ENCODE data around the gene TOPBP1.
A peak's percentile ranks its signal among the peaks of the same experiment; 100 is the strongest.
"Not testable (repeated sequence)": the region's sequence is repeated elsewhere in the genome, so short reads cannot be mapped to it uniquely, and the experiment has no call there.

The TOPBP1 gene

DNA sequence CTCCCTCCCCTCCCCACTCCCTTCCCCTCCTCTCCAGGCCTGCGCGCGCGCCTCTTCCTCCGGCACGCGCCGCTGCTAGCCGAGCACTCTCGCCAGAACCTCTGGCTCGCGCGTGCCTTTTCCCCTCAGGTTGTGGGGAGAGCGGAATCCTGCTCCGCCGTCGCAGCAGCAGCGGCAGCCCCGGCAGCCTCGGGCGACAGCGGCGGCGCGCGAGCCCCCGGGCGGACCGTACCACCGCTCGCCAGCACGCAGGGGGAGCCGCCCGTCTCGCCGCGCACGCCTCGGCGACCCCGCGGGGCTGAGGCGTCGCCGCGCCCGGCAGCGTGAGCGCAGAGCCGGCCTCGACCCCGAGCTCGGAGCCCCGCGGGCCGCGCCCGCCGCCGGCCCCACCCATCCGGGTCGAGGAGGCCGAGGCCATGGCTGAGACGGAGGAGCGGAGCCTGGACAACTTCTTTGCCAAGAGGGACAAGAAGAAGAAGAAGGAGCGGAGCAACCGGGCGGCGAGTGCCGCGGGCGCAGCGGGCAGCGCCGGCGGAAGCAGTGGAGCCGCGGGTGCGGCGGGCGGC, 88.0 kb downstream of the TOPBP1 start, which contains the start of gene CDV3:
Gene CDV3 (plus strand): TSS at position 58 of the 566 bp plus-strand sequence. CDS start 359 bp downstream, at position 417.
- no peak for DNase-seq (ENCODE audit: extremely low read depth in 1 of 2, low read depth in 1 of 2)

DNA sequence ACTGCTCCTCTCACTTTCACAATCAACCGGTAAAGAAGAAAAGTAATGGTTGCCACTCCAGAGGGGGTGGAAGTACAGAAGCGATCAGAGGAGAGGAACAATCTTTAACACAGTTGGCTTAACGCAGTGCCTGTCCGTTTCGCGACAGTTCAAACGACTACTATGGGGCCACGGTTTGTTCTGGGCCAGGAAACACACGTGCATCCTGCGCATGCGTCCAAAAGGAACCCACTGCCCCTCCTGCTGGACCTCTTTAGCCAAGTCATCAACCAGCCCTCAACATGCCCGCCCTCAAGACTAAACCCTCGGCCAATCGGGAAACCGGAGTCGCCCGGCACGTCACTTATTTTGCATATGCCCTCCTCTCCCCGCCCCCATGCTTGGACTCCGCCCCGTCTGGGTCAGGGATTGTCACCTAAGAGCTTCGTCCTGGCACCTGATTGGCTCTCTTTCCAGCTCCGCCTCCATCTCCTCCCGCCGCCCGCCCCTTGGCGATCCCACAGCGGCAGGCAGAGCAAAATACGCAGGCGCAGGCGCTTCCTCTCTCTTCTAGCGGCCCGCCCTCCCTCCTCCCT, 88.6 kb downstream of the TOPBP1 start:
- DNase-seq (ENCODE audit: extremely low read depth in 1 of 2, low read depth in 1 of 2) = peak; percentile 99 to 100

DNA sequence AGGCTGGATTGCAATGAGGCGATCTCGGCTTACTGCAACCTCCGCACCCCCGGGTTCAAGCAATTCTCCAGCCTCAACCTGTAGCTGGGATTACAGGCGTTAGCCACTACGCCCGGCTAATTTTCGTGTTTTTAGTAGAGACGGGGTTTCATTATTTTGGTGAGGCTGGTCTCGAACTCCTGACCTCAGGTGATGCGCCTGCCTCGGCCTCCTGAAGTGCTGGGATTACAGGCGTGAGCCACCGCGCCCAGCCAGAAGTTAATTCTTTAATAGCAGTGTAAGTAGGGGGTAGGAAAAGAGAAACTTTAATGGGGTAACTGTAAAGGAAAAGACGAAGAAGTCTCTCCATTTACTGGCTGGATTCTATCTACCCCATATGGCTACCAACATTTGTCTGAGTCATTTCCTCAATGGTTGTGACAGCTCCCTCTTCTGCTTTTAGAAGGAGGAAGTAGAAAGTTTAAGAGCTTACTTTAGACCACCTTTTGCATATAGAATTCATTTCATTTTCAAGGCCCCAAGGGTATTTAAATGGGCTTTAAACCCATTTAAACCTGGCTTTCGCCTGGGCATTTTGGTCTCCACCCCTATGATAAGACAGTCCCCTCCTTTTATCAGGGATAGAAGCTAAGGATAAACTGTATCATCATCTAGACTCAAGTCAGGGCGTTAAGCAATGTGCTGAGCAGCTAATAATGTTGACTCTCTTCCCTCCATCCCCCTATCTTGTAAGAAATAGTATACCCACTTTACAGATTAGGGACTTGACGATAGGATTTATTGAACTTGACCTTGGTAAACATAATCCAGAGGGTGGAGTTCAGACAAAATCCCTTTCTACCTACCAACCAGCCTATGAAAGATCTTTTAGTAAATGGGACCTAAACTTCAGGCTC, 89.3 kb downstream of the TOPBP1 start:
- no peak for DNase-seq (ENCODE audit: extremely low read depth in 1 of 2, low read depth in 1 of 2)

DNA sequence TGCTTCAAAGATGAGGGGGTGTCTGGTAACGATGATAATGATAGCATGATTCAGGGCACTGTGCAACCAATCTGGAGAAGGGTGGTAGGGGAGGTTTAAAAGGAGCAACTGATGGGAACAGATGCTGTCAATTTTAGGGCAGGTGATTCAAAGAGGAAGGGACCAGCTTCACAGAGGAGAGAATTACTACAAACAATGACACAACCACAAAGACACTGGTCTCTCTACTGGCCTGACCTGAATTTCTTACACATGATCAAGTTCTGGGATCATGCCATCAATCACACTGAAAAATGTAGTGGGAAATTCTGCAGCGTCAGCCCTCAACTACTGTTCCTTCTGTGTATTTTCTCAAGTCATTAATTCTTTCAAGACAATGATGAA, 90.8 kb downstream of the TOPBP1 start:
- DNase-seq (ENCODE audit: extremely low read depth in 1 of 2, low read depth in 1 of 2) = no peak

DNA sequence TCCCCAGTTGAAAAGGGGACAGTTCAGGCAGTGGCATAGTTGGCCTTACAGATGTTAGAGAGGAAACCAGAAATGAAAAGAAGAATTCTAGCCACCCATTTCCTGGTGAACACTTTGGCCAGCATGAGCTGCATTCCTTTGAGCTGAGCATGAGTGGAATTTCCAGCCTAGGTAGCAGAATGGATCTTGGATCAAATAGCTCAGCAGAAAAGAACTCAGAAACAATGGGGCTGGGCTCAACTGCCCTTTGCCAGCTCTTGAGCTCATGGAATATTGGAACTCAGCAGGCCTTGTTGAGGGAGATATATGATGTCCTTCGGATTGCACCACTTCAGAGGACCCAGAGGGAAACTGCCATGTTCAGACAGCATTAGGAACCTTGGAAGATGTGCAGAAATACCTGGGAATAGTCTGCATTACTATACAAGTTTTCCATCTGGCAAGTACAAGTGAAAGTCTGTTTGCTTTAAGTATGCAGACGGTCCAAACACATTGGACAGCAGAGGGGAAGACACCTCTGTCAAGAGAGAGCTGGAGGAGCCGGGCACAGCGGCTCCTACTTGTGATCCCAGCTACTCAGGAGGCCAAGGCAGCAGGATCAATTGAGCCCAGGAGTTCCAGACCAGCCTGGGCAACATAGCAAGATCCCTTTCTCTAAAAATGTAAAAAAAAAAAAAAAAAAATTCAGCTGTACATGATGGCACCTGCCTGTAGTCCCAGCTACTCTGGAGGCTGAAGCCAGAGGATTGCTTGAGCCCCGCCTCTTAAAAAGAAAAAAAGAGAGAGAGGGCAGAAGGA, 91.4 kb downstream of the TOPBP1 start:
- no peak for DNase-seq (ENCODE audit: extremely low read depth in 1 of 2, low read depth in 1 of 2)

DNA sequence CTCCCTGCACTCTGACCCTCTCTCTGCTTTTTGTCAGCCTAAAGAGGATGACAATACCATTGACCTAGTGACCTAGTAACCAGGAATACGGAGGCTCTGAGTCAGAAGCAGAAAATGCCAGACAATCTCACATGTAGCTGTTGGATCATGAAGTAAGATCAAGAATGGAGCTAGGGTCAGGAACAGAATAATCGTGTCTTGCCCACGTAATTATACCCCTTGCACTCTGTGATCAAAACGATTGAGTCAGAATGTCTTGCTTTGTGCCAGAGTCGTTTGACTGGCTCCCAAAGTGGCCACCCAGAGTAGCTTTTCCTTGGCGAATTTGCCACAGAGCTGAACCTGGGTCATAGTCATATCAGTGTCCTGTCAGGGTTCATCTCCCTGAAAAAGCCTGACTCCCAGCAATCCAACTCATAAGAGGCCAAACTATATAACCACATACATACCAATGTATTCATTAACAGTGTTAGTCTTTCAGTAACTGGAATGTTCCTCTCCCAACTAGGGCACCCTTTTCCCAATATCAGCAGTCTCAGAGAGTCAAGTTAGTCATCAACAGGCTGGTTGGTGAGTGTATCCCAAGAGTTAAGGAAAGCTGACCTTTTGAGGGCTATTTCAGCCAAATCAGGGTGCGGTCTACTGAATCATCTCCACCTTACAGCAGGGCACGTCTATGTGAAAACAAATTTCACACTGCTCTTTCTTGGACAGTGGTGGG, 93.3 kb downstream of the TOPBP1 start:
- no peak for DNase-seq (ENCODE audit: extremely low read depth in 1 of 2, low read depth in 1 of 2)

DNA sequence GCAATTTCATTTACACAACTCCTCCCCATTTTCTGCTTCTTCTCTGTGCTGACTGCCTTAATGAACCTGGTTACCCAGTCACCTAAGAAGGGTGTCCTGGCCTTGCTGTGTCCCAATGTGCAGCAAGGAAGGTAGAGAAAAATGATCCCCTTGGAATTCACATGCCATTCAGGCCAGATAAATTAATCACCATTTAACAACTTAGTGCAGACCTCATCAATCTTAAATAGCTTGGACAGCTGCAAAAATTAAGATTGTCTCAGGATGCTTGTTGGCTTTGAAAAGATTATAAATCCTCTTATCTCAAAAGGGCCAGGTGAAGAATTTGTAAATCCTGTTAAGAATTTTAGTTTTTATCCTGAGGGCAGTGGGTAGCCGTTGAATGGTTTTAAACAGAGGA, 97.9 kb downstream of the TOPBP1 start:
- no peak for DNase-seq (ENCODE audit: extremely low read depth in 1 of 2, low read depth in 1 of 2)

DNA sequence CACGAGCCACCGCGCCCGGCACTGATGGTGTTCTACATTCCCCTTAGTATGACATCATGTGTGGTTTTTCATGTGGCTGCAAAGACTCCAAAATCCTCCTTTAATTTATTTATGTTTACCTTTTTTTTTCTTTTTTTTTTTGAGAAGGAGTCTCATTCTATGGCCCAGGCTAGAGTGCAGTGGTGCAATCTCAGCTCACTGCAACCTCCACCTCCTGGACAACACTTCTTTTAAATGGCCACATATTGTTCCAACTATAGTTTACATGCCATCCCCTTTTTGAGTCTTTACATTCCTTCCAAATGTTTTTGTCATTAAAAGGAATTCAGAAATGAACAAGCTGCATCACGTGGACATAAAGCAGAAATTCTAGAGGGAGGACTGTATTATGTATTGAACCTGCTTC, 98.6 kb downstream of the TOPBP1 start:
- no peak for DNase-seq (ENCODE audit: extremely low read depth in 1 of 2, low read depth in 1 of 2)

DNA sequence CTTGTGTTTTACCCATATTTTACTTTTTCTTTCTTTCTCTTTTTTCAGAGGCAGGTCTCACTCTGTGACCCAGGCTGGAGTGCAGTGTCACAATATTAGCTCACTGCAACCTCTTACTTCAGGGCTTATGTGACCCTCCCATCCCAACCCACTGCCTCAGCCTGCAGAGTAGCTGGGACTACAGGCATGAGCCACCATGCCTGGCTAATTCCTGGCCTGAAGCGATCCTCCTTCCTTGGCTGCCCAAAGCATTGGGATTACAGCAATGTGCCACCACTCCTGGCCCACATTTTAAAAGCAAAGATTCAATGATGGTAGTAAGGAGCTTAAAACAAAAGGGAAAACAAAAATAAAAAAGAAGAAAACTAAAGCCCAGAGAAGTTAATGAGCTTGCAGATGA, 99.4 kb downstream of the TOPBP1 start:
- no peak for DNase-seq (ENCODE audit: extremely low read depth in 1 of 2, low read depth in 1 of 2)

DNA sequence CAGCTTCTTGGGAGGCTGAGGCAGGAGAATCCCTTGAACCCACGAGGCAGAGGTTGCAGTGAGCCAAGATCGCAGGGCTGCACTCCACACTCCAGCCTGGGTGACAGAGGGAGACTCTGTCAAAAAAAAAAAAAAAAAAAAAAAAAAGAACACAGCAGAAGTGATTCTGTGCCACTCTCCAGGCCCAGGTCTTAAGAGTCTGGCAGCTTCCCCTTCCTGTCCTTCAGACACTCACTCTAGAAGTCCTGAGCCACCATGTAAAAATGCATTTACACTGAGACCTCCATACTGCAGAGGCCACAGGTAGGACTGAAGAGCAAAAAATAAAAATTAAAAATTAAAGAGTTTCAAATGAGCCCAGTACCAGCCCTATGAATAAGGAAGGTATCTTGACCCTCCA, 100.1 kb downstream of the TOPBP1 start:
- no peak for DNase-seq (ENCODE audit: extremely low read depth in 1 of 2, low read depth in 1 of 2)

DNA sequence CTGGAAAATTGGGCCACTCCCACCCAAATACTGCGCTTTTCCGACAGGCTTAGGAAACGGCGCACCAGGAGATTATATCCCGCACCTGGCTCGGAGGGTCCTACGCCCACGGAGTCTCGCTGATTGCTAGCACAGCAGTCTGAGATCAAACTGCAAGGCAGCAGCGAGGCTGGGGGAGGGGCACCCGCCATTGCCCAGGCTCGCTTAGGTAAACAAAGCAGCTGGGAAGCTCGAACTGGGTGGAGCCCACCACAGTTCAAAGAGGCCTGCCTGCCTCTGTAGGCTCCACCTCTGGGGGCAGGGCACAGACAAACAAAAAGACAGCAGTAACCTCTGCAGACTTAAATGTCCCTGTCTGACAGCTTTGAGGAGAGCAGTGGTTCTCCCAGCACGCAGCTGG, 110.2 kb downstream of the TOPBP1 start:
- DNase-seq (ENCODE audit: extremely low read depth in 1 of 2, low read depth in 1 of 2) = not testable (repeated sequence)
